Suppressor macrophage treated with lipopolysaccharide for 1 hour (primary cell): ENCODE data around the gene DPPA5.
"Not testable (repeated sequence)": the region's sequence is repeated elsewhere in the genome, so short reads cannot be mapped to it uniquely, and the experiment has no call there.

Experiments
- DNase-seq, 3 donors: peaks; one replicate each; pipeline ENCODE4 v3.0.0-alpha.2; 2020 to 2022

DPPA5 gene

DNA sequence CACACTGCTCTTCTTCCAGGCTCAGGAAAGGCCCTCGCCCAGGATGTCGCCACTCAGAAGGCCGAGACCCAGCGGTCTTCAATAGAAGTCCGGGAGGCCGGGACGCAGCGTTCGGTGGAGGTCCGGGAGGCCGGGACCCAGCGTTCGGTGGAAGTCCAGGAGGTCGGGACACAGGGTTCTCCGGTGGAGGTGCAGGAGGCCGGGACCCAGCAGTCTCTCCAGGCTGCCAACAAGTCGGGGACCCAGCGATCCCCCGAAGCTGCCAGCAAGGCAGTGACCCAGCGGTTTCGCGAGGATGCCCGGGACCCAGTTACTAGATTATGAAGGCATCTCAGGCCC lies 9.4 kb upstream of the DPPA5 start:
- no peak for DNase-seq

DNA sequence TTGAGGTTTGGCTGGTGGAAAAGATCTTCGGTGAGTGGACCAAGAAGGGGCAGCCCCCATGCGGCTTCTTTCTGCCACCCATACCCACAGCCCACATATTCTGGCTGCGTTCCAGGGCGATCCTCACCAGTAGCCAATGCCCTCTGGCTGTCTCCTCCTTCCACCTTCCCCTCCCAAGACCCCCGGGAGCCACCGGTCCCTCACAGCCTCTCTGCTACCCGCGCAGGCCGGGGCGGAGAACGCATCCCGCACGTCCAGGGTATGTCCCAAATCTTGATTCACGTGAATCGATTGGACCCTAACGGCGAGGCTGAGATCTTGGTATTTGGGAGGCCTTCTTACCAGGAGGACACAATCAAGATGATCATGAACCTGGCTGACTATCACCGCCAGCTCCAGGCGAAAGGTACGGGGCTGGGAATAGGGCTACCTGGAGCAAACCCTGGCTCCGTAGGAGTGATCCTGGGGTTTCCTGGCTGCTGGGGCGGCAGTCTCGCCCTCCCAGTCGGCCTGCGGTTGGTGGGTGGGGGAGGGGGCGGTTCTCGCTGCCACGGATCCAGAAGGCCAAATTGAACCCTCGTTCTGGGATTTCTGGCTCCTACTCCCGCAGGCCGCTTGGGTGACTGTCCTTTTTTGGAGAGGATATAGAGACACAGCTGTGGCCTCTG lies 8.9 kb upstream of the DPPA5 start:
- no peak for DNase-seq

DNA sequence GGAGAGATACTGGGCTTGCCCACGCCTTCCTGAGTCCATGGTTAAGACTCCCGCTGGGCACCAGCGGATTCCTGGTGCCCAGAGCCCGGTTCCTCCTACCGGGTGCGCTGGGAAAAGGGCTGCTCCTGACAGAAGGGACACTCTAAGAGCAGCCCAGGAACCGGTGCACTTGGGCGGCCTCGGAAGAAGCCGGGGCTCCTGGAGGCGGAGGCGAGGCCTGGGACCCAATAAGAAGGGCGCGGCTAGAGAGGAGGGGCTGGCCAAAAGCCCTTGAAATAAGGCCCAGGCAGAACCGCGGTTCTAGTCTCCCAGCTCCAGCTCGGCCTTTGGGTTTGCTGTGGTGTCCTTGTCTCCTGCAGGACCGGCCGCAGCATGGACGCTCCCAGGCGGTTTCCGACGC lies 8.3 kb upstream of the DPPA5 start, which contains the start of gene KHDC3L:
KHDC3L (plus strand) TSS at position 301 of the 400 bp plus-strand sequence; CDS start at position 373, 72 bp downstream.
- no peak for DNase-seq

DNA sequence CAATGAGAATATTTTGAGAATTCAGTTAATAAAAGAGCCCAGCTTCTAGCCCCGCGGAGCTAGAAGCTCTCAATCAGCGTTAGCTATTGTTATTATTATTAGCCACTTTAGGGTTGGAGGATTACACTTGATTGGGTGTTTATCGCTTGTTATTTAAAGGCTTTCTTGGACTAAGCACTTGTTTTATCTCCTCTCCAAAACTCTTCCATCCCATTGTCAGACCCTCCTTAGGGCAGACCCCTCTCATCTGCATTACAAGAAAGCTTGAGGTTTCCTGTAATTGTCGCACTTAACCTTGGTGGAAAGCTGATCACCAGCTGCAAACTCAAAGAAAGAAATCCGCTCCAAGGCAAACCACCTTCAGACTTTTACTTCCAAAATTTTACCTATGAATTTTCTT lies 4.8 kb downstream of the DPPA5 start:
- DNase-seq = no peak

DNA sequence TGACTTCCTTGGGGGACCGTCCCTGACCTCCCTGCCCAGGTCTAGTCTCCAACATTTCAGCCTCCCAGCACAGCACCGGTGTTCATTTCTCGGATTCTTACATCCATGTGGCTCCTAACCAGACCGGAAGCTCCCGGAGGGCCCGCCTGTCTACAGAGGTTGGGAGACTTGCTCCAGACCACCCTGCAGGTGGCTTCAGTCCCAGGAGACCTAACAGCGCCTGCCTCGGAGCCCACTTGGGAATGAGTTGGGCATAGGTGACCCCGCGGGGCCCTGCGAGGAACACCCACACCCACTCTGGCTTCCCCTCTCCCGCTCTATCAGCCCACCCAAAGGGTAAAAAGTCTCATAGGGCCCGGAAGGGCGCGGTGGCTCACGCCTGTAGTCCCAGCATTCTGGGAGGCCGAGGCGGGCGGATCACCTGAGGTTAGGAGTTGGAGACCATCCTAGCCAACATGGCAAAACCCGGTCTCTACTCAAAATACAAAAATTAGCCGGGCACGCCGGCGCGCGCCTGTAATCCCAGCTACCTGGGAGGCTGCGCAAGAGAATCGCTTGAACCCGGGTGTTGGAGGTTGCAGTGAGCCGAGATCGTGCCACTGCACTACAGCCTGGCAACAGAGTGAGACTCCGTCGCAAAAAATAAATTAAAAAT lies 5.4 kb downstream of the DPPA5 start:
- no peak for DNase-seq

DNA sequence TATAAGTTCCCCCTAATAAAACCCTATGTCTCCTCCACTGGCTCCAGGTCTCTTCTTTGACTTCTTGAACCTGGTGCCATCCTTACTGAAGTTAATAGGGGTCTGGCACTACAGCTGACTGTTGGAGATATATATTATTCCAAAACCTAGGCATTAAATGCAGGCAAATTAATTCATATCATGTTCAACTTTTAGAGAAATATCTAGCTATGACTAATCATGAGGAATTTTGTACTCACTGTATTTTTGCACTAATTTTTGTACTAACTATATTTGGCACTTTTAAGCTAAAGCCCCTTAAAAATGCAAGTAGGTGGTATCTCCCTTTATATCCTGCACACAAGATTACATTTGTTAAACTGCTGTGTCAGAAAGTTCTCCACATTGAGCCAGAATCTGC lies 10.9 kb downstream of the DPPA5 start:
- DNase-seq = no peak

DNA sequence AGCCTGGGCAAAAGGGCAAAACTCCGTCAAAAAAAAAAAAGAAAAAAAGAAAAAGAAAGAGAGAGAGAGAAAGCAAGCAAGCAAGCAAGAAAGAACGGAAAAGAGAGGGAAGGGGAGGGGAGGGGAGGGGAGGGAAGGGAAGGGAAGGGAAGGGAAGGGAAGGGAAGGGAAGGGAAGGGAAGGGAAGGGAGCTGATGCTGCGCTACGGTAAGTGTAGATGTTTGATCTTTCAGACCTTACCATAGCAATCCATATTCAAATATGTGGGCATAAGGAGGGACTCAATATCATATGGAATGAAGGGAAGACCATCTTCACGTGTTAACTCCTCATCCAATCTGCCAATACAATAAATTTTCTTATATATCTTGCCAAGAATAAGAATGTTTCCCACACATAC lies 11.9 kb downstream of the DPPA5 start:
- no peak for DNase-seq

DNA sequence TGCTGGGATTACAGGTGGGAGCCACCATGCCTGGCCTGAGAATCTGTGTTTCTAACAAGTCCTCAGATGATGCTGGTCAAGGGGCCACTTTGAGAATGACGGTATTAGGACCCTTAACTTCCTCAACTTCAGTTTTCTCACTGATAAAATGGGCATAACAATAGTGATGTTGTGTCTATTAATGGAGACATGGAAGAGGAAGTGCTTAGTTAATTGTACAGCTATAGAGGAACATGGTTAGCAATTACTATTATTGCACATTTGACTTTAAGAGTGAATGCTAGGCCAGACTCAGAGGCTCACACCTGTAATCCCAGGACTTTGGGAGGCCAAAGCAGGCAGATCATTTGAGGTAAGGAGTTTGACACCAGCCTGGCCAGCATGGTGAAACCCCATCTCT lies 12.7 kb downstream of the DPPA5 start:
- peak in 1 of 3 donors; percentile 2 for DNase-seq

DNA sequence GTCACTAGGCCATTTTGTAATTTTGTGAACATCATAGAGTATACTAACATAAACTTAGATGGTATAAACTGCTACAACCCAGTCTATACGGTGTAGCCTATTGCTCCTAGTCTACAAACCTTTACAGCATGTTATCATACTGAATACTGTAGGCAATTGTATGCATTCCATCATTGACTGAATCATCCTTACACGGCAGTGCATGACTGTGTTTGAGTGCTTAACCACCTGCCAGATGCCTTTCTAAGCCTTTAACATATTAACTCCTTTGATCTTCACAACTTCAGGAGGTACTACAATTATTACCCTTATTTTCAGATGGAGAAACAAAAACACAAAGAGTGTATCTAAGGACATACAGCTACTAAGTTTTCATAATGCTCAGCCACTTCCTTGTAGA lies 14.0 kb downstream of the DPPA5 start:
- no peak for DNase-seq

DNA sequence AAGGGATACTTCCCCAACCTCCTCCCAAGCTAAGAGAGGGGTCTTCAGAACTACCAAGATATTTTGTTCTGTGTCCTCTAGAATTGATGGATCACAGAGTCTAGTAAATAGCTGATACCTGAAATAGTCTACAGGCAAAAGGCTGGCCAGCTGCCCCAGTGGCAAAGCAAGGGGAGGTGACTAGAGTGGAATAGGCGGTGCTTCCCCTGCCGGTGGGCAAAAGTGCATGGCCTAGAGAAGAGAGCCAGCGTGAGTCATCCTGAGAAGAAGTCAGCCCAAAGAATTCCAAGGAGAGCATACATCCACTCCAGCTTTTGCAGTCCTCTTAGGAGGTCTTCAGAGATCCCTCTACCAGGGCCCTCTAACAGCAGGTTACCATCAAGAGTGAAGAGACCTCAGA lies 14.7 kb downstream of the DPPA5 start:
- DNase-seq = no peak

DNA sequence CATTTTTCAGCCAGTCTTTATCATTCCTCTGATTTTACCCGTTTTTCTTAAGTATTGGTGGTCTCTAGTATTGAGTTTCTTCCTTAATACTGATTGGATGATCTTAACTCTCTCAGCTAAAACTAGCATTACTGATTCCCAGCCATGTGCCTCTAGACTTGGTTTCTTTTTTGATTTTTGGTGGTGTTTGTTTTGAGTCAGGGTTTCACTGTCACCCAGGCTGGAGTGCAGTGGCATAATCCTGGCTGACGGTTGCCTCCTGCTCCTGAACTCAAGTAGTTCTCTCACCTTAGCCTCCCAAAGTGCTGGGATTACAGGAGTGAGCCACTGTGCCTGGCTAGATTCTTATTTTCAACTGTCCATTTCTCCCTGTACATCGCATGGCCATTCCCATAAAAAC lies 24.9 kb downstream of the DPPA5 start:
- no peak for DNase-seq

DNA sequence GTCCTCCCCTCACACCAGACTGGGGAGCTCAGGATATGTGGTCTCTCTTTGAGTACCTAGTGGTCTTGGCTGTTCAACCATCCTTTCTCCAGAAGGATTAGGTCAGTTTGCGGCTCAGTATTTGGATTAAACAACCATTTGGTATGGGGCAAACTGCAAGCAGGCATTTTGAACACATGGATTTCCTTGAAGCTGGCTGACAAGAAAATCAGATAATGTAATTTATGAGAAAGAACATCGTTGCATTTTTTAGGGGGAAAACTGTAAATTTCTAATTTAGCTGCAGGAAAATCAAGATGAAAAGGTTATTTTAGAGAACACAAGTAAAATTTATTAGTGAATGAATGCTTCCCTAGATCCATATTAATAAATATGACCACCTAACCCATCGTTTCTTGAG lies 25.3 kb downstream of the DPPA5 start:
- DNase-seq = no peak

DNA sequence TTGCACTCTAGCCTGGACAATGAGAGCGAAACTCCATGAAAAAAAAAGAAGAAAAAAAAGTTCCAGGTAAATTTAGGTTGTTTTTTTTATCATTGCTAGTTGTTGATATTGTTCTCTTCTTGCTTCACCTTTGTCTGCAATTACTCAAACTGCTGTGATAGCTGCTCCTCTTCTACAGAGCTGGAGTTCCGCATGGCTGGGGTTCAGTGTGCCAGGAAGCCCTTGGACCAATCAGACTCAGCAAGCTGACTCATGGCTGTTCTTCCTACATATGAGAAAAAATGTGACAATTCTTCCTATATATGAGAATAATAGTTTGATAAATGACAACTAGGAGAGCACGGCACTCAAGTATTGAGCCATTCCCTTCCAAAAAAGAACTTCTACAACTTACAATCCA lies 28.4 kb downstream of the DPPA5 start:
- DNase-seq = no peak

DNA sequence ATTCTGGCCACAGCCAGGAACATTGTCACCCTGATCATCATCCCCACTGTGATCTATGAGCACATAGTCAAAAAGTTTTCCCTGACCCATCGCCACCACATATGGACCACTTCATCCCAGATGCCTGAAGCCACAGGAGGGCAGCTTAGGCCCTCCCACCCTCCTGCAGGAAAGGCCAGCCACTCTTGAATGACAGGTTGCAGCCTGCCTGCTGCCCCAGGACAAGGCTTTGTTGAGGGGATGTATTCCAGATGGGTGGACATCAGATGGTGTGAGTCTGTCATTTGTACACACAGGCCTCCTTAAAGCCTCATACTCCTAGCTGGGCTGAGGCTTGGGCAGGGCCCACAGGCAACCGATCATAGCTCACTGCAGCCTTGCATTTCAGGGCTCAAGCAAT lies 30.8 kb downstream of the DPPA5 start:
- no peak for DNase-seq

DNA sequence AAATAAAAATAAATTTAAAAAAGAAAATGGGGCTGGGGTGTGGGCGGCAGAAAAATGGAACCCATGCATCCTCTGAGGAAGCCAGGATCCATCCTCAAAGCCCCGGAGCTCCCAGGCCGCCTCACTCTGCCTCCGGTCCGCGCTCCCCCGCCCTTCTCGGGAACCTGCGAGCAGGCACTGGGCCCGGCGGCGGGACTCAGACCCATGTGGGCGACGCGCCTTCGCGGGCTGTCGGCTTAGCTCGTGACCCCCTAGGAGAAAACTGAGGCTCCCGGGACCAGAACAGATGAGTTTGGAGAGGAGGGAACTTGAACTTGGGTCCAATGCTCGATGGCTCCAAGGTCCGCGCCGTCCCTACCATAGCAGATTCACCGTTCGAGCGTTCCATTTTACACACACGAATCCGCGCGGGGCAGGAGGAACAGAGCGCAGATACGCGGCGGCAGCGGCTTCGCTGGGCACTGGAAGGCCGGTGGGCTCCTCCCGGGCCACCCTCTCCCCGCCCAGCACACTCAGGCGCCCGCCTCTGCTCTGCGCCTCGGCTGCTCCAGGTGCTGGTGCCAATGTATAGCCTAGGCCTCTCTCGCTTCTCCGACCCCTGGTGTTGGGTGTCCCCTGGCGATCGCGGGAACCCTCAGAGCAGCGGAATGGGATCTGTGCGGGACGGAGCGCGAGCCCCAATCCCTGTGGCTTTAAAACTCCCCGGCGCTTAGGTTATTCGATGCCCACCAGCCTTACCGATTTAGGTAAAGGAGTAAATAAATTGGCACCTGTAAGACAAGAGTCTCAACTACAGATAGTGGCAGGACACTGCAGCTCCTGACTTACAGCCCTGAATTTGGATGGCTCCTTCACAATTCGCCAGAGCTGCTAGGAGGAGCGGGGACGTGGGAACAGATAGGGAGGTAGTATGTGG lies 39.2 kb downstream of the DPPA5 start:
- peak in 2 of 3 donors; percentile 6 to 16 for DNase-seq

DNA sequence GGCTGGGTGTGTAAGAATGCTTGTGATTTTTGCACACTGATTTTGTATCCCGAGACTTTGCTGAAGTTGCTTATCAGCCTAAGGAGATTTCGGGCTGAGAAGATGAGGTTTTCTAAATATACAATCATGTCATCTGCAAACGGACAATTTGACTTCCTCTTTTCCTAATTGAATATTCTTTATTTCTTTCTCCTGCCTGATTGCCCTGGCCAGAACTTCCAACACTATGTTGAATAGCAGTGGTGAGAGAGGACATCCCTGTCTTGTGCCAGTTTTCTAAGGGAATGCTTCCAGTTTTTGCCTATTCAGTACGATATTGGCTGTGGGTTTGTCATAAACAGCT lies 43.6 kb downstream of the DPPA5 start:
- DNase-seq = not testable (repeated sequence)

DNA sequence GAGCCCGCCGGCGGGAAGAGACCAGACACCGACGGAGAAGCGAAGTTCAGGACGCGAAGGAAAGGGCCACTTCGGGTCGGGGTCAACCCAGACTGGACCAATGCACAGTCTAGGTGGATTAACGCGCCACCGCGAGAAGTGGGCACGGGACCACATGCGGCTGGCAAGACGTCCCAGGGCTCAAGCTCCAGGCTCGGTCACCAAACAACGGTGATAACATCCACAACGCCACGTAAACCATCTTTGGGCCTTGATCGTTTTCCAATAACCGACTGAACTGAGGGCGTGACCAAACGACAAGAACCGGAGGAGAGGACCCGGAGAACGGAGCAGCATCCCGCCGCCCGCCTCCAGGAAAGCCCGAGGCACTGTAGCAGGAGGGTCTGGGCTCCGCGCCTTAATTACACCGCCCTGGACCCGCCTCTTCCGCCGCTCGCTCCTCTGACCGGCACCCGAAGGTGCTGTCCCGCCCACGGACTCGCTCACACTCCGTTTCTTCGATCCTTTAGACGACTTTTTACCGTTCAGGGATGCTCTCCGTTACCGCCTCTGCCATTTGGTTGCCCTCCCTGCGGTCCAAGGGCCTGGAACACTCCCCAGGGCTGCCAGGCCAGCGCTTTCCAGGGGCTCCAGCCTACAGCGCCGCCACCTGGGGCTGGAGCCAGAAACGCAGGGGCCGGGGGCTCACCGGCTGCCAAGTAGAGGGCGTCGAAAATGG lies 44.1 kb downstream of the DPPA5 start:
- peak; percentile 32 to 48 (median 37) for DNase-seq

DNA sequence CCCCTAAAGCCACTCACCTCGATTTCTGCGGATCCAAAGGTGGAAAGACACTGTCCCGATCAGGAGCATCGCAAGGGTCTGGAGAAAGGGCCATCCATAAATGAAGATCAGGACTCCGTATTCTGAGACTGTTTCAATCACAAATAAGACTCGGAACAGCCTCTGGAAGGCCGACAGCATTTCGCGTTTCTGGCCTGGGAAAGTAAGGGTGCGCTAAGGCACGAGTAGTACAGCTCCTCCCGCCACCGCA lies 44.6 kb downstream of the DPPA5 start:
- peak in 1 of 3 donors; percentile 21 for DNase-seq

DNA sequence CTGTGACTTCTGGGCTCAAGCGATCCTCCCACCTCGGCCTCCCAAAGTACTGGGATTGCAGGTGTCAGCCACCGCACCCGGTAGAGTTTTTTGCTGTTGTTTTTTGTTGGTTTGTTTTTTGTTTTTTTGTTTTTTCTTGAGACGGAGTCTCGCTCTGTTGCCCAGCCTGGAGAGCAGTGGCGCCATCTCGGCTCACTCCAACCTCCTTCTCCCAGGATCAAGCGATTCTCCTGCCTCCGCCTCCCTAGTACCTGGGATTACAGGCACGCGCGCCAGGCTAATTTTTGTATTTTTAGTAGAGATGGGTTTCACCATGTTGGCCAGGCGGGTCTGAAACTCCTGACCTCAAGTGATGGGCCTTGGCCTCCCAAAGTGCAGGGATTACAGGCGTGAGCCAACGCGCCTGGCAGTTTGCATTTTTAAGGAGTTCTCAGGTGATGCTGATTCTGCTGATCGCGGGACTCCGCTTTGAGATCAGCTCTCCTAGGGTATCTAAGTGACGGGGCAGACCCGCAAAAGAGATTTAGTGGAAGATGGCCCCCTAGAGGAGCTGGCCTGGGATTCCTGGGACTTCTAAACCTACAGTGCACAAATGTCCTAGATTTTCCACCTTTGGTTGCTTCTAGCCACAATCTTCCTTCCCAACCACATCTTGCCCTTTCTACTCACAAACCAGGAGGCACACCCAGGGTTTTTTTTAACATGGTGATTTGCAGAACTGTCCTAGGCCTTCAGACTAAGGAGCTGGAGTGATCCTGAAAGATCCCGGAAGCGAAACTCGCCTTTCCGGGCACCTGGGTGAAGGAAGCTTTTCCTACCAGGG lies 45.2 kb downstream of the DPPA5 start:
- DNase-seq = no peak

DNA sequence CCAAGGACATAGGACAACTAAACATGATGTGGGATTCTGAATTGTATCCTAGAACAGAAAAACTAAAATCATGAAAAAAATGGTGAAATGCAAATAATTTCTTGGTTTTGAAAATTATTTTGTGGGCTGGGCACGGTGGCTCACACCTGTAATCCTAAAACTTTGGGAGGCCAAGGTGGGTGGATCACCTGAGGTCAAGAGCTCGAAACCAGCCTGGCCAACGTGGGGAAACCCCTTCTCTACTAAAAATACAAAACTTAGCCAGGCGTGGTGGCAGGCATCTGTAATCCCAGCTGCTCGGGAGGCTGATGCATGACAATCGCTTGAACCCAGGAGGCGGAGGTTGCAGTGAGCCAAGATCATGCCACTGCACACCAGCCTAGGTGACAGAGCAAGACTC lies 50.3 kb downstream of the DPPA5 start:
- not testable (repeated sequence) for DNase-seq
